ENCODE data around the gene GDI1.

DNA sequence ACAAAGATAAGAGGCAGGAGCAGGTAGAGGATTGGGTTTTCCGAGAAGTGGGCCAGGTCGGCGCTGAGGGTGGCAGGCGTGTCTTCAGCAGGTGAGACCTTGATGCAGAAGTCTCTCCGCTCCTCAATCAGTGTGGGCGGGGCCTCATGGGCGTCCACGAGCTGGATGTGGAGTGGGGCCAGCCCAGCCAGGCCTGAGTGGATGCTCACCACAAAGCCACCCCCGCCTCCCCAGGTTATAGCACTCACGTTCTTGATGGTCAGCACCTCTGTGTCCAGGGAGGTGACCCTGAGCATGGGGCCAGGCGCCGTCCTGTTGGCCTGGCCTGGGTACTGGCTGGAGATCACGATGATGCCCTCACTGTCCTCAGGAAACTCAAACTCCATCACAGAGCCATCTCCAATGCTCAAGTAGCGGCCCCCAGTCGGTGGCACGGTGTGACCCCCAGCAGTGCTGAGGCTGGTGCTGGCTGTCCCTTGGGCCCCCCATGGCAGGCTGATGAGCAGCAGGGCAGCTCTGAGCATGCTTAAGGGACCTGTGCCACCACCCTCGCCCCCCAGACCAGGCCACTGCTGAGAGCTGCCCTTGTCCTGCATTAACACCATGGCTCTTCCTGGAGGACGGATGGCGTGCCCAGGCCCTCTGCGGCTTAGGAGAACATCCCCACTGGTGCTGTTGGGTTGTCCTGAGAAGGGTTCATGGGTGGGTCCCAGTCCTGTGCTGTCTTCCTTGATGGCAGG is 51.6 kb downstream of the GDI1 start:
- TF ChIP-seq, protein P1, sequence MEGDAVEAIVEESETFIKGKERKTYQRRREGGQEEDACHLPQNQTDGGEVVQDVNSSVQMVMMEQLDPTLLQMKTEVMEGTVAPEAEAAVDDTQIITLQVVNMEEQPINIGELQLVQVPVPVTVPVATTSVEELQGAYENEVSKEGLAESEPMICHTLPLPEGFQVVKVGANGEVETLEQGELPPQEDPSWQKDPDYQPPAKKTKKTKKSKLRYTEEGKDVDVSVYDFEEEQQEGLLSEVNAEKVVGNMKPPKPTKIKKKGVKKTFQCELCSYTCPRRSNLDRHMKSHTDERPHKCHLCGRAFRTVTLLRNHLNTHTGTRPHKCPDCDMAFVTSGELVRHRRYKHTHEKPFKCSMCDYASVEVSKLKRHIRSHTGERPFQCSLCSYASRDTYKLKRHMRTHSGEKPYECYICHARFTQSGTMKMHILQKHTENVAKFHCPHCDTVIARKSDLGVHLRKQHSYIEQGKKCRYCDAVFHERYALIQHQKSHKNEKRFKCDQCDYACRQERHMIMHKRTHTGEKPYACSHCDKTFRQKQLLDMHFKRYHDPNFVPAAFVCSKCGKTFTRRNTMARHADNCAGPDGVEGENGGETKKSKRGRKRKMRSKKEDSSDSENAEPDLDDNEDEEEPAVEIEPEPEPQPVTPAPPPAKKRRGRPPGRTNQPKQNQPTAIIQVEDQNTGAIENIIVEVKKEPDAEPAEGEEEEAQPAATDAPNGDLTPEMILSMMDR (conservative IDR thresholded peaks at IDR 0.05; ENCODE audit: low read length) = no peak
- TF ChIP-seq EZH2phosphoT487 (IDR thresholded peaks at IDR 0.05; ENCODE audit: borderline replicate concordance) = no peak
